Hindlimb muscle (tissue), 1 donor: ENCODE measurements around the gene DIP2A. TPM values are rescaled to one million over a fixed set of nuclear protein-coding genes. Genes with fewer than 3 reads are reported as not detected.
"Not testable (repeated sequence)": the region's sequence is repeated elsewhere in the genome, so short reads cannot be mapped to it uniquely, and the experiment has no call there.

Experiments used
- DNase-seq: peaks from one replicate; pipeline ENCODE4 v3.0.0-alpha.2; 2013
- polyA plus RNA-seq: library from polyadenylated mRNA; unstranded; fragments of 120-200 nt; gene quantifications from one replicate; pipeline ENCODE4 v1.2.1, GENCODE V29; 2013; ENCODE audit not compliant: insufficient read length

DIP2A gene
- polyA plus RNA-seq, 1 donor, result 30.7 TPM

DNA sequence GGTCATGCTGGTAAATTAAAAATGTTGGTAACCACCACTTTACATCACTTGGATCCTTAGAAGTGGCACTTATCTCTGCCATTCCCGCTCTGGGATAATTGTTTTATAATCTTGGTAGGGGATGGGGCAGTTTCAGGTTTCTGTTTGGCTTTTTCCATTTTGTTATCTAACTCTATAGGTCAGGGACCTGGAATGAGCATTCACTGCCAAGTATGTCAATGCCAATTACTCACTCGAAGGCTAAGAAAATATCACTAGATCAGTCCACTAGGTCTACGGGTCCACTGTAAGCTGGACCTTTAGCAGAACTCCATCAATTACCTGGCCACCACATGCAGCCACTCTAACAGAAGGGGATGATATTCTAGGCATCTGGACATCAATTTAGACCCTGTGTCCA, 4.5 kb upstream of the DIP2A start:
- DNase-seq, result no peak

GRCh38 chr21:46454634-46455390, 3.9 kb upstream of the DIP2A start:
- DNase-seq, result no peak

DNA sequence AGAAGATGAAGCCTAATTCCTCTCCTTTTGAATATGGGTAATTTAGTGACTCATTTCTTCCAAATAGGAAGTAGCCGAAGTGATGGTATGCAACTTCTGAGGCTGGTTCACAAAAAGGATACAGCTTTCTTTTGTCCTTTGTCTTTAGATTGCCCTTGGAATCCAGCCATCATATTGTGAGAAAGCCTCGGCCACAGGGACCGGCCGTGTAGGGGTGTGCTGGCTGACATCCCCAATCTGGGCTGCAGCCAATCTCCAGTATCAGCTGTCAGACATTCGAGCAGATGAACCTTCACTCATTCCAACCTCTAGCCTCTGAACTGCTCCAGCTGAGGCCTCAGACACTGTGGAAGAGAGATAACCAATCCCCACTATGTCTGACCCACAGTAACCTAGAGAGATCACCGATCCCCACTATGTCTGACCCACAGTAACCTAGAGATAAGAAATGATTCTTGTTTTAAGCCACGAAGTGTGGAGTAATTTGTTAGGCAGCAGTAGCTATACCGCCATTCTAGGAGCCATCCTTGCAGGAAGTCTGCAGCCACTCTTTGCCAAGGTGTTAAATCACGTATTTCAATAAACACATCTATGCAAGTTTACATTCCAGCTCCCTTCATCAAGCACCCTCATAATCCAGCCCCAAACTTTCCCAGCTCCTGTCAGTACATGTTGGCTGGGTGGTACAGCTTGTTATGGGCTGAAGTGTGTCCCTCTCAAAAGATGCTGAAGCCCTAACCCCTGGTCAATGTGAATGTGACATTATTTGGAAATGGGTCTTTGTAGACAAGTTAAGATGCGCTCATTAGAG, 2.9 kb upstream of the DIP2A start:
- no peak for DNase-seq

DNA sequence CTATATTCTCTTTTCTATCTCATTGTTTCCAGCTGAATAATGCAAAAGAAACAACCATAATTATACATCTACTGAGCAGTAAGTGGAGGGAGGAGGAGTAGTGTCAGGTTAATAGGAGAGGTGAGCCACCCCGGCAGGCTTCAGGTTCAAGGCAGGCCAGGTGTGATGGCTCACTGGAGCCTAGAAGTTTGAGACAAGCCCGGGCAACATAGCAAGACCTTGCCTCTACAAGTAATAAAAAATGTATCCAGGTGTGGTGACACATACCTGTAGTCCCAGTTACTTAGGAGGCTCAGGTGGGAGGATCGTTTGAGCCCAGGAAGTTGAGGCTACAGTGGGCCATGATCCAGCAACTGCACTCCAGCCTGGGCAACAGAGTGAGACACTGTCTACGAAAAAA, 1.9 kb upstream of the DIP2A start:
- no peak for DNase-seq

- no peak for DNase-seq
Measured at GRCh38 chr21:46457801-46458314, 833 bp upstream of the DIP2A start.

GRCh38 chr21:46459024-46459355, 299 bp downstream of the DIP2A start:
- no peak for DNase-seq

GRCh38 chr21:46459356-46460112, 843 bp downstream of the DIP2A start:
- no peak for DNase-seq

- DNase-seq, result no peak
Measured at GRCh38 chr21:46461909-46462308, 3.2 kb downstream of the DIP2A start.

DNA sequence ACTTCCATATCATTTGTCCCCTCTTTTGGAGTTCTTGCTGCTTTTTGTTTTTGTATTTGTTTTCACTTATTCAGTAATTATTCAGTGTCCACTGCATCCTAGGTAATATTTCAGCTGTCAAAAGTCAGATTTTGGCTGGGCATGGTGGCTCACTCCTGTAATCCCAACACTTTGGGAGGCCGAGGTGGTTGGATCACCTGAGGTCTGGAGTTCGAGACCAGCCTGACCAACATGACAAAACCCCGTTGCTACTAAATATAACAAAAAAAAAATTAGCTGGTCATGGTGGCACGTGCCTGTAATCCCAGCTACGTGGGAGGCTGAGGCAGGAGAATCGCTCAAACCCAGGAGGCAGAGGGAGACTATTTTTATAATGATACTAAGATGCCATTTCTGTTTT, 6.5 kb downstream of the DIP2A start:
- DNase-seq, result not testable (repeated sequence)

DNA sequence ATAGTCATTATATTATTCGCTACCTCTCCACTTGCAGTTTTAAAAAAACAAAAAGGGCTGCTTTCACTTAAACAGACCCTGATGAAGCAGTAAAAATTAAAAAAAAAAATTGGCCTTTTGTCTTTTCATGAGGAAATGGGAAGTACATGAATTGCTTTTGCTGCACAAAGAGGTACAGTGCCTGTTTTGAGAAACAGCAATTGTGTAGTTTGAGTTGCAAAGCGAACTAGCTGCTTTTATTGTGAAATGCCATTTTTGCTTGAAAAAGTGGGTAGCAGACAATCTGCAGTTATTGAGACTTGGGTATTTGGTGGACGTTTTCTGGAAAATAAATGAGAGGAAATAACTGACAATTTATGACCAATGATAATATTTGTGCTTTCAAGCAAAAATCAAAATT, 7.0 kb downstream of the DIP2A start:
- DNase-seq, result no peak

DNA sequence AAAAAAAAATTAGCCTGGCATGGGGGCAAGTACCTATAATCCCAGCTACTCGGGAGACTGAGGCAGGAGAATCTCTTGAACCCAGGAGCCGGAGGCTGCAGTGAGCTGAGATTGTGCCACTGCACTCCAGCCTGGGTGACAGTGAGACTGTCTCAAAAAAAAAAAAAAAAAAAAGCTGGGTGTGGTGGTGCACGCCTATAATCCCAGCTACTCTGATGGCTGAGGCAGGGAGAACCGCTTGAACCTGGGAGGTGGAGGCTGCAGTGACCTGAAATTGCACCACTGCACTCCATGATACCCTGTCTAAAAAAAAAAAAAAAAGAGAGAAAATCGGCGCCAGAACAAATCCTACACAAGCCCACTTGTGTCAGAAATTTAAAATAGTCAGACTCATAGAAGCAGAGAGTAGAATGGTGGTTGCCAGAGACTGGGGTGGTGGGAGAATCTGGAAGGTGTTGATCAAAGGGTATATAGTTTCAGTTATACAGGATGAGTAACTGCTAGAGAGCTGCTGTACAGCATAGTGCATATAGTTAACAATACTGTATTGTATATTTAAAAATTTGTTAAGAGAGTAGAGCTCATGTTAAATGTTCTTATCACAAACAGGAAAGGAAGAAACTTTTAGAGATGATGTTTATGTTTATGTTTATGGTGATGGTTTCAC, 9.6 kb downstream of the DIP2A start:
- no peak for DNase-seq

DNA sequence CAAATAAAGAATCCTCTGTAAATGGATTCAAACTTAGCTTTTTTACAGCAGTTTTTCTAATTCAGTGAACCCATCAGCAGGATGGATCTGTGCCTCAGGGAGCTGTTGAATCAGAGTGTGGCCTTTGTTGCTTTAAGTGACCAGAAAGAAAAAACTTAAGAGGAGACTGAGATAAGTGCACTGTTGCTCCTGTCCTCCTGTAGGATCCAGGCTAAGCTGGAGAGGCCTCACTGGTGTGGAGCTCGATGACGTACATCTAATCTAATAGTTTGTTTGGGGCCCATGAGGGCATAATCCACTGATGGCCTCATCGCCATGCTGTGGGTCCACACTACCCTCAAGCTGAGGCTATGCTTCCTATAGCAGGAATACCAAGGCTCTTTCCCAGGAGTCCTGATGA, 10.6 kb downstream of the DIP2A start:
- no peak for DNase-seq

DNA sequence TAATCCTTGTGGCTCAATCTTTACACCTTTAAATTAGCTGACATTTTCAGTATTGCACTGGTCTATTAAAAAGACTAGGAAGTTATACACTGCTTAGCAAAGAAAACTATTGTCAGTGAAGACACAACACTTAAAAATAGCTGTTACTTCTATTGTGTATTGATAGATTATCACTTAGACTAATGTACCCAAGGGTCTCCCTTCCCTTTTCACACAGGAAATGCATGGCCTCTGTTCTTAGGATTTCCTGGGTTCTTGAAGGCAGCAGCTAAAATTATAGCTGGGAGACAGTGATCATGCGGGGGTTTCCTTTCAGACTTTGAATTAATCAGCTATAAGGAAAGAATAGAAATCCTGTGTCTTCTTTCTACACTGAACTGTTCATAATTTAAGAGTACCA, 12.8 kb downstream of the DIP2A start:
- DNase-seq, result no peak

- DNase-seq, result no peak
Measured at GRCh38 chr21:46472246-46472645, 13.6 kb downstream of the DIP2A start.

DNA sequence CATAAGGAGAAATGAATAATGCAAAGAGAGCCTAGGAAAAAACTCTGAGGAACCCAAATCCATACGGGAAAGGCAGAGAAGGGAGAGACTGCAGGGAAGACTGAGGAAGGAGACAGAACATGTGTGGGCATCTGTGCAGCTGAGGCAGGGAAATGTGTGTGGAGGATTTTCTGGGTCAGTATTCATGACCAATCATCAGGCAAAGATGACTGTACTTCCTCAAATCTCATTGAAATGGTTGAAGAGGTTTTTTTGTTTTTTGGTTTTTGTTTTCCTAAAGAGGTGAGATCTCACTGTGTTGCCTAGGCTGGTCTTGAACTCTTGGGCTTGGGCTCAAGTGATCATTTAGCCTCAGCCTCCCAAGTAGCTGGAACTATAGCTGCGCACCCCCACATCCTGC, 15.7 kb downstream of the DIP2A start:
- no peak for DNase-seq

DNA sequence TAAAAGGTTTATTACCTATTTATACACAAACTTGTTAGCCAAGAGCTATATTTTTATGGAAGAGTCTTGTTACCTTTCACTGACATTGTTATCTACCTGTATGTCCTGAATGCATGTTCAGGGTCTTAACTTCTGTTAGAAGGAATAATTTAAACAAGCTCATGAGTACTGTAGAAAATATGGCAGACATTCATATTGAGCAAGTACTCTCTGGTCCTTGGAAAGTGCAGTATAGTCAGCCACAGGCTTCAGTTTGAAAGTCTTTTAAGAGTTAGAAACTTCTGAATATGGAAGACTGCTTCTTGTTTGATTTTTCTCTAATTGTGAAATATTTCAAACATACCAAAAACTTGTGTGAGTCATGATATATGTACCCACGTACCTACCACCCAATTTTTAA, 16.6 kb downstream of the DIP2A start:
- no peak for DNase-seq

DNA sequence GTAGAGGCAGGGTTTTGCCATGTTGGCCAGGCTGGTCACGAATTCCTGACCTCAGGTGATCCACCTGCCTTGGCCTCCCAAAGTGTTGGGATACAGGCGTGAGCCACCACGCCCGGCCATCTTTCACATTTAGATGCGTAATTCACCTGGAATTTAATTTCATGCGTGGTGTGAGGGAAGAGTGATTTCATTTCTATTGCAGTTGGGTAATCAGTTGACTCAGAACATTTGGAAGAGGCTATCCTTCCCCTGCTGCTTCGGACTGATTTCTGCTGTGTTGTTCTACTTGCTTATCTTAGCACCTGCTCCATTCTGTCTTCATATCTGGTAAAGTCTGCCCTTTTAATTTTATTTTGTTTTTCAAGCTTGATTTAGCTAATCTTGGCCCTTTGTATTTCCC, 19.1 kb downstream of the DIP2A start:
- DNase-seq, result no peak

DNA sequence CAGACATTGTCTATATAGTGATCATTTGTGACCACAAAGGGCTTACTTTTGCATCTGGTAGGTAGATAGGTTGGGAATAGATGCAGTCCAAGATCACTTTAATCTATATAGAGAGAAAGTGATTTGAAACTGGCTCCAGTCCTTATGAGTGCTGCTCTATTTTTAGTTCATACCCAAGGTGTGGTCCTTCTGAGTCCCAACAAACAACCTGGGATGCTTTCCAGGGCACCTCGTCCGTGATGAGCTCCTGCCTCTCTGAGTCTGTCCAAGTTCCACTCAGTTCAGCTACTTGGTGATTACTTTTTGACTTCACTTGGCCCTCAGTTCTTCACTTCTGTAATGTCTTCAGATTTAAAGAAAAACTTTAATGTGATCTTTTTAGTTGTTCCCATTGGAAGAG, 20.2 kb downstream of the DIP2A start:
- no peak for DNase-seq

DNA sequence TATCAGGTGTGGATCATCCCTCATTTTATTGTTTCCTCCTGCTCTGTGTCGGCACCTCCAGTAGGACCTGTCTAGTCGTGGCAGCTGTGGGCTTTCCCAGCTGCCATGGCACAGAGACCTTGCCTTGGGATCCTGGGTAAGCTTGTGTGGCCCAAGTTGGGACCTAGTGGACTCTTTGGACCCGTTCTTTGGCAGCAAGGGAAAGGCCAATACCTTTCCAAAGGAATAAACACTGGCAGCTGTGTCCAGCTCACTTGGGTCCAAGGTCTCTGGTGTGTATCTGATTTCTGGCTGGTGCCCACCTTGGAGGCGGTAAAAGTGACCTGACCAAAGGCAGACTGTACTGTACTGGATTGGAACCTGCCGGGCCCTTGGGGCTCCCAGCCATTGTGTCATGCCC, 21.8 kb downstream of the DIP2A start:
- DNase-seq, result no peak

DNA sequence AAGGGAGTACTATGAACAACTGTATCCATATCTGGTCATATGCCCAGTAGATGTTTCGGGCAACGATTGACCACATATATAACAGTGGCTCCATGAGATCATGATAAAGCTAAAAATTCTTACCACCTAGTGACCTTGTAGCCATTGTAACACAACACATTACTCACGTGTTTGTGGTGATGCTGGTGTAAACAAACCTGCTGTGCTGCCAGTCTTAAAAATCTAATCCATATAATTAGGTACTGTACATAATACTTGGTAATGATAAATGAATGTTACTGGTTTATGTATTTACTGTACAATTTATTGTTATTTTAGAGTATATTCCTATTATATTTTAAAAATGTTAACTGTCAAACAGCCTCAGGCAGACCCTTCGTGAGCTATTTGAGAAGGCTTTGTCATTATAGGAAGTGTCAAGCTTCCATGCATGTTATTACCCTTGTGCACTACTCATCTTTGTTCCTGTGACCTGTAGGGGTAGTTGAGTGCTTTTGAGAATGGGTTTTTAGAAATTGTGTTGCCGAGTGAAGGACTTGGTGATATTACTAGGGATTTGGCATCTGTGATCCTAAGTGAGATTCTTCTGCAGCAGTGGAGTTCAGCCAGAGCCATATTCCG, 23.6 kb downstream of the DIP2A start:
- no peak for DNase-seq

GRCh38 chr21:46482846-46483231, 24.1 kb downstream of the DIP2A start:
- no peak for DNase-seq
